H1 (cell line): ENCODE measurements around the gene DEDD. TPM values are rescaled to one million over a fixed set of nuclear protein-coding genes. Genes with fewer than 3 reads are reported as not detected.

Experiments used
- CTCF ChIA-PET: fragments of 300-600 bp; sonication (Branson Sonifier 250); formaldehyde crosslinking; loops from one replicate; lab custom pipeline; 2021; ENCODE audit not compliant: partially characterized antibody; lab: Charles Lee
- POLR2A ChIA-PET: fragments of 300-600 bp; sonication (Branson Sonifier 250); formaldehyde crosslinking; loops from one replicate; lab custom pipeline; 2021; ENCODE audit warnings: inconsistent platforms; ENCODE audit not compliant: partially characterized antibody; lab: Charles Lee
- DNase-seq, 2 experiments: peaks; one replicate each; pipeline versions ENCODE4 v3.0.0 to v3.0.0-alpha.2; 2010 to 2022; ENCODE audit warnings: low spot score in 2 of 2, low read depth in 1 of 2, mixed read lengths in 1 of 2
- FAIRE-seq: peaks from 2 replicates; lab custom pipeline; 2011; peaks lifted over from hg19 to GRCh38; lab: Jason Lieb, UNC
- H2AFZ ChIP-seq: 2 replicates; pipeline ENCODE4 v1.8.1; 2012; ENCODE audit warnings: low read length, inconsistent platforms
- H2AK5ac ChIP-seq: 2 replicates; pipeline ENCODE4 v1.6.1; 2013; ENCODE audit warnings: low read depth, low read length
- H2BK120ac ChIP-seq: replicated peaks from 2 replicates; pipeline ENCODE3; 2013; ENCODE audit warnings: low read depth, low read length, inconsistent platforms
- H2BK12ac ChIP-seq: 2 replicates; pipeline ENCODE4 v1.6.1; 2013; ENCODE audit warnings: low read depth, low read length
- H2BK15ac ChIP-seq: 2 replicates; pipeline ENCODE4 v1.6.1; 2013; ENCODE audit warnings: low read length
- H2BK20ac ChIP-seq: 2 replicates; pipeline ENCODE4 v1.6.1; 2013; ENCODE audit warnings: low read length
- H2BK5ac ChIP-seq: 2 replicates; pipeline ENCODE4 v1.6.1; 2013; ENCODE audit warnings: low read depth, low read length
- H3K14ac ChIP-seq: 2 replicates; pipeline ENCODE4 v1.6.1; 2013; ENCODE audit warnings: inconsistent platforms; ENCODE audit not compliant: insufficient read length
- H3K18ac ChIP-seq: 2 replicates; pipeline ENCODE4 v1.6.1; 2013; ENCODE audit warnings: low read length; ENCODE audit errors: extremely low read depth
- H3K23ac ChIP-seq: 2 replicates; pipeline ENCODE4 v1.6.1; 2013; ENCODE audit warnings: inconsistent platforms; ENCODE audit not compliant: insufficient read length
- H3K23me2 ChIP-seq: 2 replicates; pipeline ENCODE4 v1.6.1; 2013; ENCODE audit warnings: low read depth, low read length
- H3K27ac ChIP-seq: 2 replicates; pipeline ENCODE4 v1.6.1; 2011; ENCODE audit warnings: low read depth, low read length, inconsistent platforms
- H3K27me3 ChIP-seq, 4 experiments: replicated peaks in 1 of 4; 1 replicate in 1 of 4; 2 replicates in 3 of 4; pipeline versions ENCODE4 v1.6.1 to v1.8.1; 2011 to 2013; ENCODE audit warnings: low read length in 3 of 4, mild to moderate bottlenecking in 3 of 4, inconsistent platforms in 2 of 4, mixed read lengths in 2 of 4, moderate library complexity in 1 of 4; ENCODE audit not compliant: control insufficient read depth in 3 of 4, insufficient read depth in 3 of 4; ENCODE audit errors: extremely low read depth in 1 of 4
- H3K36me3 ChIP-seq, 4 experiments: 2 replicates each; pipeline versions ENCODE4 v1.6.1 to v1.8.1; 2011 to 2013; ENCODE audit warnings: mild to moderate bottlenecking in 4 of 4, low read length in 3 of 4, moderate library complexity in 2 of 4, control low read depth in 1 of 4, inconsistent platforms in 1 of 4; ENCODE audit not compliant: insufficient read depth in 4 of 4, control insufficient read depth in 2 of 4
- H3K4ac ChIP-seq: replicated peaks from 2 replicates; pipeline ENCODE3; 2013; ENCODE audit warnings: low read length, low read depth, mixed read lengths, inconsistent platforms; ENCODE audit not compliant: insufficient read length
- H3K4me1 ChIP-seq, 4 experiments: replicated peaks in 1 of 4; 1 replicate in 1 of 4; 2 replicates in 3 of 4; pipeline versions ENCODE4 v1.6.1 to v1.8.1; 2011 to 2013; ENCODE audit warnings: low read length in 3 of 4, inconsistent platforms in 2 of 4, mixed read lengths in 1 of 4; ENCODE audit not compliant: insufficient read depth in 4 of 4, control insufficient read depth in 3 of 4
- H3K4me2 ChIP-seq, 2 experiments: 2 replicates each; pipeline versions ENCODE4 v1.6.1 to v1.8.1; 2011 to 2013; ENCODE audit warnings: low read depth in 2 of 2, low read length in 2 of 2, control low read depth in 1 of 2, inconsistent platforms in 1 of 2, mild to moderate bottlenecking in 1 of 2; ENCODE audit not compliant: insufficient read depth in 1 of 2
- H3K4me3 ChIP-seq, 4 experiments: fragments of 200-600, 300-600 bp in 1 of 4; sonication (generic), shearing (Covaris generic), sonication (Bioruptor Twin) in 1 of 4; 2 replicates each; pipeline versions ENCODE4 v1.5.1 to v1.8.1; 2011 to 2016; ENCODE audit warnings: low read length in 4 of 4, low read depth in 3 of 4, control low read depth in 2 of 4, inconsistent platforms in 2 of 4, mild to moderate bottlenecking in 2 of 4, mixed read lengths in 1 of 4, moderate library complexity in 1 of 4; ENCODE audit not compliant: insufficient read depth in 2 of 4; ENCODE audit errors: extremely low read depth in 1 of 4
- H3K56ac ChIP-seq: replicated peaks from 2 replicates; pipeline ENCODE3; 2013; ENCODE audit warnings: low read depth, mild to moderate bottlenecking, mixed read lengths, low read length, inconsistent platforms; ENCODE audit not compliant: insufficient read length
- H3K79me1 ChIP-seq: 2 replicates; pipeline ENCODE4 v1.6.1; 2013; ENCODE audit warnings: low read depth, low read length, control low read depth
- H3K79me2 ChIP-seq, 2 experiments: 2 replicates each; pipeline versions ENCODE4 v1.6.1 to v1.8.1; 2012 to 2013; ENCODE audit warnings: low read length in 2 of 2, mild to moderate bottlenecking in 2 of 2, inconsistent platforms in 1 of 2; ENCODE audit not compliant: insufficient read depth in 2 of 2, control insufficient read depth in 1 of 2
- H3K9ac ChIP-seq, 4 experiments: replicated peaks in 1 of 4; 1 replicate in 1 of 4; 2 replicates in 3 of 4; pipeline versions ENCODE4 v1.6.1 to v1.8.1; 2011 to 2013; ENCODE audit warnings: low read depth in 3 of 4, low read length in 3 of 4, control low read depth in 2 of 4, mild to moderate bottlenecking in 2 of 4, moderate library complexity in 2 of 4, inconsistent platforms in 1 of 4; ENCODE audit errors: extremely low read depth in 1 of 4
- H3K9me3 ChIP-seq, 2 experiments: 2 replicates each; pipeline versions ENCODE4 v1.6.1 to v1.8.1; 2012 to 2013; ENCODE audit warnings: mild to moderate bottlenecking in 2 of 2, moderate library complexity in 2 of 2, control low read depth in 1 of 2, inconsistent platforms in 1 of 2, low read depth in 1 of 2, low read length in 1 of 2, mixed read lengths in 1 of 2; ENCODE audit not compliant: insufficient read depth in 2 of 2
- H4K20me1 ChIP-seq, 2 experiments: replicated peaks in 1 of 2; 2 replicates each; pipeline versions ENCODE3 to v1.8.1; 2011 to 2013; ENCODE audit warnings: inconsistent platforms in 2 of 2, low read length in 2 of 2, mild to moderate bottlenecking in 1 of 2; ENCODE audit not compliant: insufficient read depth in 2 of 2, control insufficient read depth in 1 of 2
- H4K5ac ChIP-seq: 2 replicates; pipeline ENCODE4 v1.6.1; 2013; ENCODE audit warnings: low read length, low read depth, mixed read lengths, inconsistent platforms; ENCODE audit not compliant: insufficient read length
- H4K8ac ChIP-seq: 2 replicates; pipeline ENCODE4 v1.8.0; 2013; ENCODE audit warnings: mild to moderate bottlenecking, moderate library complexity, low read length, inconsistent platforms; ENCODE audit not compliant: insufficient read depth; ENCODE audit errors: extremely low read depth
- H4K91ac ChIP-seq: replicated peaks from 2 replicates; pipeline ENCODE3; 2013; ENCODE audit warnings: low read length, mixed read lengths, inconsistent platforms; ENCODE audit not compliant: insufficient read length
- BACH1 ChIP-seq: IDR thresholded peaks from 2 replicates; pipeline ENCODE4 v1.6.1; 2012; ENCODE audit warnings: low read length, improper control_type of control experiment
- CBX8 ChIP-seq: fragments of 300-800, 300-1000 bp; sonication (generic); IDR thresholded peaks from 2 replicates; pipeline ENCODE4 v1.7.1; 2016; ENCODE audit warnings: low read depth, low read length, borderline replicate concordance
- E2F6 ChIP-seq: IDR thresholded peaks from 2 replicates; pipeline ENCODE4 v1.6.1; 2012; ENCODE audit warnings: inconsistent platforms
- EP300 ChIP-seq, 2 experiments: IDR thresholded peaks; 1 replicate in 1 of 2; 2 replicates in 1 of 2; pipeline ENCODE4 v1.6.1; 2011 to 2012; ENCODE audit warnings: low read depth in 2 of 2, low read length in 2 of 2, mild to moderate bottlenecking in 2 of 2, borderline replicate concordance in 1 of 2, inconsistent platforms in 1 of 2, moderate library complexity in 1 of 2
- EZH2 ChIP-seq: fragments of 200-600 bp; sonication (generic); IDR thresholded peaks from 2 replicates; pipeline ENCODE4 v1.7.1; 2012; ENCODE audit warnings: low read depth, mild to moderate bottlenecking, moderate library complexity, low read length, inconsistent platforms; ENCODE audit not compliant: severe bottlenecking
- FOSL1 ChIP-seq: IDR thresholded peaks from 2 replicates; pipeline ENCODE4 v1.6.1; 2011; ENCODE audit warnings: mild to moderate bottlenecking, low read depth, low read length, moderate library complexity; ENCODE audit not compliant: insufficient read depth
- GTF2F1 ChIP-seq: IDR thresholded peaks from 2 replicates; pipeline ENCODE4 v1.6.1; 2012; ENCODE audit warnings: low read depth, low read length, improper control_type of control experiment, borderline replicate concordance
- KDM5A ChIP-seq: fragments of 200-600 bp; IDR thresholded peaks from 2 replicates; pipeline ENCODE4 v1.7.1; 2012; ENCODE audit warnings: mild to moderate bottlenecking, low read length, inconsistent platforms, mixed read lengths
- POLR2AphosphoS5 ChIP-seq: IDR thresholded peaks from 2 replicates; pipeline ENCODE4 v1.6.1; 2011; ENCODE audit warnings: low read depth, low read length
- POU5F1 ChIP-seq: IDR thresholded peaks from 2 replicates; pipeline ENCODE4 v1.6.1; 2011; ENCODE audit warnings: low read depth, mild to moderate bottlenecking, low read length, moderate library complexity
- SIX5 ChIP-seq: IDR thresholded peaks from 2 replicates; pipeline ENCODE4 v1.6.1; 2011; ENCODE audit warnings: mild to moderate bottlenecking, low read depth, low read length
- SUZ12 ChIP-seq: fragments of 200-600 bp; sonication (generic); IDR thresholded peaks from 2 replicates; pipeline ENCODE4 v1.6.1; 2012; ENCODE audit warnings: mild to moderate bottlenecking, inconsistent platforms, low read length, moderate library complexity, mixed read lengths
- TBP ChIP-seq: IDR thresholded peaks from 2 replicates; pipeline ENCODE4 v1.6.1; 2011; ENCODE audit warnings: low read depth, low read length, improper control_type of control experiment
- TCF12 ChIP-seq: IDR thresholded peaks from 2 replicates; pipeline ENCODE4 v1.6.1; 2011; ENCODE audit warnings: low read depth, mild to moderate bottlenecking, low read length
- WGBS, 2 experiments: shearing (Covaris generic) in 1 of 2; methylation state at CpG; one replicate each; pipeline versions ENCODE4 v1.1.6 to v1.1.7; 2013 to 2015; ENCODE audit warnings: low lambda C conversion rate in 2 of 2, mixed read lengths in 2 of 2, inconsistent platforms in 1 of 2, low coverage in 1 of 2, missing lambda C conversion rate in 1 of 2; ENCODE audit not compliant: insufficient replicate concordance in 2 of 2, insufficient coverage in 1 of 2, insufficient read length in 1 of 2; ENCODE audit errors: extremely low coverage in 1 of 2, missing lambda C conversion rate in 1 of 2; 5-methylcytosine and 5-hydroxymethylcytosine counted together
- polyA plus RNA-seq, 7 experiments: library from polyadenylated mRNA; depleted of rRNA in 3 of 7; stranded (reverse) in 5 of 7; unstranded in 2 of 7; fragments of >200 nt in 5 of 7; fragments of 200-250 nt in 2 of 7; gene quantifications; 1 replicate in 5 of 7; 2 replicates in 1 of 7; 4 replicates in 1 of 7; pipeline versions ENCODE4 v1.2.1 to v1.2.3, GENCODE V29; 2011 to 2013; ENCODE audit warnings: missing spikeins in 2 of 7, mixed read lengths in 2 of 7
- total RNA-seq: library from RNA; stranded (reverse); fragmentation: NEBNext Ultra II Directional; extraction: Animal tissue kit (Norgen Biotek cat#: 25700); gene quantifications from 2 replicates; pipeline ENCODE4 v1.2.1, GENCODE V29; 2021

The DEDD gene
- total and polyA plus RNA-seq, 2 of the 8 experiments (the other 6 are each of a cell fraction or from before 2014, with no cell fraction given) = 42.6 to 55.9 TPM

- H3K4ac ChIP-seq = no peak overlapping the region
- H3K36me3 ChIP-seq = no peaks in the 10 kb centered on the region
- FAIRE-seq = no peak
- DNase-seq = no peak
- no peak overlapping the region for H2BK12ac ChIP-seq
- H2BK20ac ChIP-seq = no peak overlapping the region
- no peak overlapping the region for H3K14ac ChIP-seq
- no peak overlapping the region for H3K56ac ChIP-seq
- POLR2A ChIA-PET = interaction anchor here (1.4 to 1.9 kb wide), 3 partner anchors 10 to 15 kb away, joined by 4 to 7 read pairs (median 5); partner anchors contain the start of genes ARHGAP30 and KLHDC9
- H3K9ac ChIP-seq = no peak overlapping the region
- no peak overlapping the region for H2AFZ ChIP-seq
- no peaks in the 10 kb centered on the region for H3K9me3 ChIP-seq
- no peak overlapping the region for H4K91ac ChIP-seq
- no peak overlapping the region for H3K18ac ChIP-seq
- H2BK120ac ChIP-seq = no peak overlapping the region
- no peak overlapping the region for H2BK5ac ChIP-seq
- H3K27ac ChIP-seq = no peak overlapping the region
- no peaks in the 10 kb centered on the region for H3K27me3 ChIP-seq
- no peak overlapping the region for H3K4me3 ChIP-seq
- 67% methylated on average over 1 of the region's 1 CpG; no CpG with 5 or more reads in 1 of the 2 experiments for WGBS, 2 experiments
- peaks cover 0 to 11% (median 0%) of the 10 kb centered on the region in 4 experiments; a peak in 4 of 7 replicates for H3K4me1 ChIP-seq
- no peaks in the 10 kb centered on the region for H3K79me1 ChIP-seq
- H2BK15ac ChIP-seq = no peak overlapping the region
- no peaks in the 10 kb centered on the region for H3K79me2 ChIP-seq
- H3K4me2 ChIP-seq = no peak overlapping the region
- H4K20me1 ChIP-seq = no peaks in the 10 kb centered on the region
- no peak overlapping the region for H4K8ac ChIP-seq
- peaks cover 2% of the 10 kb centered on the region; the same call in 1 of the 2 replicates for H3K23me2 ChIP-seq
- H2AK5ac ChIP-seq = no peak overlapping the region
- no peak overlapping the region for H3K23ac ChIP-seq
- no peak overlapping the region for H4K5ac ChIP-seq
- CTCF ChIA-PET = interaction anchor here (1.1 to 11.9 kb wide), 4 partner anchors 12 to 43 kb away, joined by 3 to 156 read pairs (median 50); partner anchors contain the start of genes ARHGAP30 and KLHDC9
- TF ChIP-seq SUZ12 = no peak
- no peak for TF ChIP-seq TCF12
- TF ChIP-seq GTF2F1 = no peak
- no peak for TF ChIP-seq EZH2
- no peak for TF ChIP-seq POLR2AphosphoS5
- no peak for TF ChIP-seq CBX8
- TF ChIP-seq SIX5 = no peak
- TF ChIP-seq BACH1 = no peak
- no peak for TF ChIP-seq FOSL1
- no peak for TF ChIP-seq E2F6
- TF ChIP-seq POU5F1 = no peak
- no peak for TF ChIP-seq EP300 (IDR thresholded peaks at IDR 0.05; ENCODE audit: borderline replicate concordance in 1 of 2, low read depth in 2 of 2, low read length in 2 of 2)
- no peak for TF ChIP-seq TBP
- no peak for TF ChIP-seq KDM5A
Measured at GRCh38 chr1:161084597-161084988, 47.9 kb downstream of the DEDD start.
